Mesothelial cell of epicardium (in vitro differentiated cells): ENCODE measurements around the gene VSTM4. TPM values are rescaled to one million over a fixed set of nuclear protein-coding genes. Genes with fewer than 3 reads are reported as not detected.

Experiments
- DNase-seq, 2 experiments: peaks; one replicate each; pipeline ENCODE4 v3.0.0; 2021; ENCODE audit warnings: low spot score in 2 of 2; ENCODE audit not compliant: unreplicated experiment in 2 of 2
- H3K27ac Mint-ChIP-seq: 2 replicates; pipeline ENCODE4 v1.8.0; 2021; ENCODE audit warnings: mixed read lengths
- H3K27me3 Mint-ChIP-seq: 2 replicates; pipeline ENCODE4 v1.8.0; 2021; ENCODE audit warnings: low read depth, mixed read lengths
- H3K36me3 Mint-ChIP-seq: 2 replicates; pipeline ENCODE4 v1.8.0; 2021; ENCODE audit warnings: mixed read lengths
- H3K4me1 Mint-ChIP-seq: 2 replicates; pipeline ENCODE4 v1.8.0; 2021; ENCODE audit warnings: mixed read lengths
- H3K4me3 Mint-ChIP-seq: 2 replicates; pipeline ENCODE4 v1.8.0; 2021; ENCODE audit warnings: mild to moderate bottlenecking, moderate library complexity, mixed read lengths
- H3K9me3 Mint-ChIP-seq: 2 replicates; pipeline ENCODE4 v1.8.0; 2021; ENCODE audit warnings: mixed read lengths
- CTCF ChIP-seq: fragments of 200-600 bp; sonication (generic); IDR thresholded peaks from one replicate; pipeline ENCODE4 v1.5.0; 2021; ENCODE audit warnings: antibody characterized with exemption; ENCODE audit not compliant: unreplicated experiment
- total RNA-seq: library from RNA; stranded (reverse); gene quantifications from 3 replicates; pipeline ENCODE4 v1.2.1, GENCODE V29; 2021

VSTM4 gene
- total RNA-seq, 1 donor from 2014 or later = 3.5 TPM

DNA sequence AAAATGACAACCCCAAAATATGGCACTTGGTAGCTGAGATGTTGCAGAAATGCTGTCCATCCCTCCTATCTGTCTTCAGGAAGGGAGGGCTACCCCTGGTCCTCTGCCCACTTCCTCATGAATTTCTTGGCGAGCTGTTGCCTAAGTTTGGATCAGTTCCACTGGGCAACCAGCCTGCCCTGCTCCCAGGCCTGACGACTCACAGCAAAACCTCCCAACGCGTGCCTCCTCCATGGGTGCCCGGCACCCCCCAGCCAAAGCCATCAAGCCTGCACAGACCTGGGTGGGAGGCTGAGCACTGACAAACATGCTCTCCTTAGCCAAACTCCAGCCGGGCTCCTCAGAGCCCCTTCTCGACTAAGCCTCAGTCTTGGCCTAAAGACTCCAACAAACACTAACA, 8.9 kb downstream of the VSTM4 start:
- peaks cover 25% of the 10 kb centered on the region for H3K27me3 Mint-ChIP-seq
- H3K4me1 Mint-ChIP-seq = peaks cover 7% of the 10 kb centered on the region
- H3K36me3 Mint-ChIP-seq = no peaks in the 10 kb centered on the region
- no peak overlapping the region for H3K27ac Mint-ChIP-seq
- TF ChIP-seq CTCF = no peak
- H3K9me3 Mint-ChIP-seq = no peaks in the 10 kb centered on the region
- no peak overlapping the region for H3K4me3 Mint-ChIP-seq
- DNase-seq = peak in 1 of 2 experiments; percentile 34

GRCh38 chr10:49105076-49105475, 10.2 kb downstream of the VSTM4 start:
- Mint-ChIP-seq H3K27me3 (peaks cover 21% of the 10 kb centered on the region), H3K4me3 (no peak overlapping the region), H3K27ac (no peak overlapping the region), H3K36me3 (no peaks in the 10 kb centered on the region), H3K4me1 (peaks cover 6% of the 10 kb centered on the region), H3K9me3 (no peaks in the 10 kb centered on the region)
- no peak for TF ChIP-seq CTCF
- no peak for DNase-seq

DNA sequence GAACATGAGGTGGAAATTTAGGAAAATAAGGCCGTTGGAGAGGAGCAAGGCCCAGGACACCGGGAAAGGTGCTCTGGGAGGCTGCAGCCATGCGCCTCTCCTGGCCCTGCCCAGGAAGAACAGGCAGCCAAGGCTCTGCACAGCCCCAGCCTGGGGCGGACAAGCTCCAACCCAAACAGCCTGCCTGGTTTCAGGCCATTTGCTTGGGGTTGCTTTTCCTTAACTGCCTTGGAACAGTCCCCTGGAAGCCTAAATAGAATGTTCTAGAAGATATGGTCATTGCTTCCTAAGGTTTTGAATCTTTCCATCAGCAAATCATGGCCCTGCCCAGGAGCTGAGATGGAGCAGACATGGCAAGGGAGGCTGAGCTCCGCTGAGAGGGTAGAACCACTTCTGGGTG, 11.0 kb downstream of the VSTM4 start:
- TF ChIP-seq CTCF = no peak
- H3K4me3 Mint-ChIP-seq = no peak overlapping the region
- DNase-seq = no peak
- peaks cover 27% of the 10 kb centered on the region for H3K27me3 Mint-ChIP-seq
- H3K27ac Mint-ChIP-seq = no peak overlapping the region
- no peaks in the 10 kb centered on the region for H3K4me1 Mint-ChIP-seq
- H3K9me3 Mint-ChIP-seq = no peaks in the 10 kb centered on the region
- H3K36me3 Mint-ChIP-seq = no peaks in the 10 kb centered on the region

- DNase-seq = no peak
- H3K27ac Mint-ChIP-seq = no peak overlapping the region
- no peaks in the 10 kb centered on the region for H3K36me3 Mint-ChIP-seq
- no peaks in the 10 kb centered on the region for H3K4me1 Mint-ChIP-seq
- no peaks in the 10 kb centered on the region for H3K9me3 Mint-ChIP-seq
- no peak for TF ChIP-seq CTCF
- peaks cover 33% of the 10 kb centered on the region for H3K27me3 Mint-ChIP-seq
- no peak overlapping the region for H3K4me3 Mint-ChIP-seq
Measured at GRCh38 chr10:49103761-49104160, 11.6 kb downstream of the VSTM4 start.

- Mint-ChIP-seq H3K36me3 (no peaks in the 10 kb centered on the region), H3K4me1 (no peaks in the 10 kb centered on the region), H3K9me3 (no peaks in the 10 kb centered on the region), H3K27ac (no peak overlapping the region), H3K4me3 (no peak overlapping the region), H3K27me3 (peaks cover 37% of the 10 kb centered on the region)
- TF ChIP-seq CTCF = no peak
- peak in 1 of 2 experiments; percentile 14 for DNase-seq
Measured at GRCh38 chr10:49099046-49099445, 16.3 kb downstream of the VSTM4 start.

GRCh38 chr10:49096890-49097445, 18.4 kb downstream of the VSTM4 start:
- no peaks in the 10 kb centered on the region for H3K4me1 Mint-ChIP-seq
- no peaks in the 10 kb centered on the region for H3K9me3 Mint-ChIP-seq
- DNase-seq = no peak
- H3K27me3 Mint-ChIP-seq = peaks cover 38% of the 10 kb centered on the region
- no peak for TF ChIP-seq CTCF
- no peaks in the 10 kb centered on the region for H3K36me3 Mint-ChIP-seq
- no peak overlapping the region for H3K4me3 Mint-ChIP-seq
- H3K27ac Mint-ChIP-seq = no peak overlapping the region
